ENCODE results near the gene OCA2. TPM values are rescaled to one million over a fixed set of nuclear protein-coding genes. Genes with fewer than 3 reads are reported as not detected.

The OCA2 gene
- total RNA-seq, 1 experiment from 2014 or later = 0.31 TPM

GRCh38 chr15:28110481-28110881, 11.4 kb upstream of the OCA2 start:
- Histone ChIP-seq H3K4me1 (ENCODE audit: insufficient read depth, low read length) (no peaks in the 10 kb centered on the region), H4K20me1 (ENCODE audit: control insufficient read depth, insufficient read depth, insufficient read length) (no peaks in the 10 kb centered on the region), H4K5ac (ENCODE audit: insufficient read length, low read depth, low read length) (no peak overlapping the region), H2AFZ (ENCODE audit: low read length) (no peak overlapping the region), H4K91ac (ENCODE audit: insufficient read length, low read depth, low read length) (no peak overlapping the region), H3K4me2 (ENCODE audit: insufficient read depth, insufficient read length, low read length) (no peak overlapping the region), H3K18ac (ENCODE audit: insufficient read length, low read depth, low read length) (no peak overlapping the region), H2BK15ac (ENCODE audit: low read depth, low read length) (no peak overlapping the region), H3K27me3 (ENCODE audit: insufficient read depth, low read length) (peaks cover 21% of the 10 kb centered on the region; the same call in 1 of the 2 replicates), H3K9me3 (ENCODE audit: control insufficient read depth, low read depth, low read length) (no peaks in the 10 kb centered on the region), H3K79me2 (ENCODE audit: insufficient read depth, low read length) (no peaks in the 10 kb centered on the region), H3K27ac (ENCODE audit: insufficient read length, low read depth, low read length) (no peak overlapping the region), H3K56ac (ENCODE audit: insufficient read length, low read depth, low read length) (no peak overlapping the region), H3K23ac (ENCODE audit: insufficient read length, low read depth, low read length) (no peak overlapping the region), H3K4ac (ENCODE audit: low read depth, low read length) (no peak overlapping the region), H3K14ac (ENCODE audit: insufficient read depth, low read length) (no peak overlapping the region), H3T11ph (ENCODE audit: low read length) (no peak overlapping the region), H3K9ac (ENCODE audit: extremely low read depth, insufficient read length, low read length) (no peak overlapping the region), H2BK12ac (ENCODE audit: insufficient read length, low read depth, low read length) (no peak overlapping the region), H3K23me2 (ENCODE audit: insufficient read length, low read depth, low read length, poor library complexity, severe bottlenecking) (peaks cover 8% of the 10 kb centered on the region), H2BK20ac (ENCODE audit: low read depth, low read length, poor library complexity, severe bottlenecking) (no peak overlapping the region), H2BK5ac (ENCODE audit: insufficient read length, low read length) (no peak overlapping the region), H3K79me1 (ENCODE audit: insufficient read depth, low read depth, low read length, poor library complexity, severe bottlenecking) (no peaks in the 10 kb centered on the region), H4K8ac (replicated peaks; ENCODE audit: insufficient read length, low read depth, low read length) (no peak overlapping the region), H2BK120ac (ENCODE audit: low read depth, low read length, poor library complexity, severe bottlenecking) (no peak overlapping the region), H2AK5ac (ENCODE audit: insufficient read length, low read length) (no peak overlapping the region)
- Mint-ChIP-seq H3K4me1 (0 out of 4 replicates have a peak, but pooled peaks cover 0 to 7% of the 10 kb centered on the region in 2 experiments), H3K27me3 (ENCODE audit: low read depth) (peaks cover 33% of the 10 kb centered on the region), H3K4me3 (no peak overlapping the region), H3K9me3 (peaks cover 0 to under 1% of the 10 kb centered on the region in 2 experiments; a peak in 4 of 5 replicates), H3K36me3 (ENCODE audit: insufficient read depth in 1 of 3, low read depth in 3 of 3) (peaks cover 36 to 40% (median 38%) of the 10 kb centered on the region in 3 experiments), H3K27ac (no peak overlapping the region)
- DNase-seq = peak; percentile 21
- no CpG with 5 or more reads among the region's 7 CpGs for WGBS (ENCODE audit: extremely low coverage, insufficient read length, low lambda C conversion rate)
- TF ChIP-seq CTCF (conservative IDR thresholded peaks at IDR 0.05) = no peak

Data from H9 (cell line).